NCI-H345 treated with DMSO at 0.1 percent for 48 hours (cell line): ENCODE data around the gene EVL.

Experiments used
- DNase-seq: peaks from one replicate; lab custom pipeline; 2025; ENCODE audit not compliant: unreplicated experiment; lab: John Stamatoyannopoulos, UW

The EVL gene

GRCh38 chr14:100082723-100083122 lies 17.5 kb downstream of the EVL start:
- DNase-seq: no peak

- no peak for DNase-seq
Measured at GRCh38 chr14:100083706-100084105, 18.5 kb downstream of the EVL start.

GRCh38 chr14:100084591-100084990 lies 19.4 kb downstream of the EVL start:
- no peak for DNase-seq

GRCh38 chr14:100085462-100085861 lies 20.2 kb downstream of the EVL start:
- DNase-seq: no peak

GRCh38 chr14:100086361-100086760 lies 21.1 kb downstream of the EVL start:
- DNase-seq: no peak

- no peak for DNase-seq
Measured at GRCh38 chr14:100088226-100088625, 23.0 kb downstream of the EVL start.

- no peak for DNase-seq
Measured at GRCh38 chr14:100091386-100091785, 26.2 kb downstream of the EVL start.

- no peak for DNase-seq
Measured at GRCh38 chr14:100092832-100093231, 27.6 kb downstream of the EVL start.

GRCh38 chr14:100093319-100093718 lies 28.1 kb downstream of the EVL start:
- DNase-seq: no peak

GRCh38 chr14:100096656-100097055 lies 31.4 kb downstream of the EVL start:
- DNase-seq: no peak

GRCh38 chr14:100098171-100098570 lies 32.9 kb downstream of the EVL start:
- no peak for DNase-seq

GRCh38 chr14:100100032-100100703 lies 34.9 kb downstream of the EVL start:
- DNase-seq: no peak

- no peak for DNase-seq
Measured at GRCh38 chr14:100102156-100102785, 37.0 kb downstream of the EVL start.

GRCh38 chr14:100103250-100104005 lies 38.2 kb downstream of the EVL start:
- DNase-seq: no peak

GRCh38 chr14:100104006-100104352 lies 38.8 kb downstream of the EVL start:
- DNase-seq: no peak

- no peak for DNase-seq
Measured at GRCh38 chr14:100104523-100105300, 39.5 kb downstream of the EVL start.

GRCh38 chr14:100105357-100106169 lies 40.3 kb downstream of the EVL start:
- no peak for DNase-seq

- no peak for DNase-seq
Measured at GRCh38 chr14:100106250-100107112, 41.3 kb downstream of the EVL start.

GRCh38 chr14:100107236-100107635 lies 42.0 kb downstream of the EVL start:
- DNase-seq: no peak
